Measurements from ENCODE around the gene HINT3. TPM values are rescaled to one million over a fixed set of nuclear protein-coding genes. Genes with fewer than 3 reads are reported as not detected.

Gene HINT3
- total and polyA plus RNA-seq, 2 of the 13 experiments (the other 11 are each of a cell fraction or from before 2014, with no cell fraction given): 3.1 to 22.8 TPM

GRCh38 chr6:125986301-125987025 lies 29.9 kb downstream of the HINT3 start, which contains the start of gene TRMT11 (continued):
- TF ChIP-seq ZNF576 (CRISPR knock-in tag; IDR thresholded peaks at IDR 0.05): no peak
- peak; percentile 96 for TF ChIP-seq IRF9 (CRISPR knock-in tag; IDR thresholded peaks at IDR 0.05; ENCODE audit: borderline replicate concordance)
- peak; percentile 50 for TF ChIP-seq FOXA3 (CRISPR knock-in tag; IDR thresholded peaks at IDR 0.05)
- peak; percentile 81 for TF ChIP-seq GABPA (IDR thresholded peaks at IDR 0.05; ENCODE audit: low read depth, low read length)
- TF ChIP-seq GABPA (CRISPR knock-in tag; IDR thresholded peaks at IDR 0.05; ENCODE audit: low read depth): peak; percentile 97
- peak; percentile 74 for TF ChIP-seq AHDC1 (CRISPR knock-in tag; IDR thresholded peaks at IDR 0.05; ENCODE audit: borderline replicate concordance)
- TF ChIP-seq ZBTB40 (IDR thresholded peaks at IDR 0.05): peak; percentile 63
- TF ChIP-seq ZBTB40 (CRISPR knock-in tag; IDR thresholded peaks at IDR 0.05): peak; percentile 13; the same call in 1 of the 2 replicates
- TF ChIP-seq TBL1XR1 (IDR thresholded peaks at IDR 0.05; ENCODE audit: borderline replicate concordance, low read length, partially characterized antibody): peak; percentile 40
- TF ChIP-seq KAT7 (CRISPR knock-in tag; IDR thresholded peaks at IDR 0.05; ENCODE audit: borderline replicate concordance): peak; percentile 94
- TF ChIP-seq SMARCC2 (IDR thresholded peaks at IDR 0.05): no peak
- TF ChIP-seq ZNF335 (CRISPR knock-in tag; IDR thresholded peaks at IDR 0.05): peak; percentile 97
- TF ChIP-seq SP4 (CRISPR knock-in tag; IDR thresholded peaks at IDR 0.05): peak; percentile 85
- TF ChIP-seq MBD4 (IDR thresholded peaks at IDR 0.05; ENCODE audit: borderline replicate concordance, low read length): no peak
